HepG2 (cell line): ENCODE data around the gene SDR39U1. TPM values are rescaled to one million over a fixed set of nuclear protein-coding genes. Genes with fewer than 3 reads are reported as not detected.

ENCODE experiments used
- ATAC-seq: fragments of 200-7000 bp; cut with Tn5 transposase; 3 replicates; pipeline ENCODE4 v1.9.1; 2020; ENCODE audit warnings: mild to moderate bottlenecking, moderate library complexity
- BruUV-seq: library from RNA; stranded (reverse); fragments of 400-500 nt; replicated peaks from 2 replicates; lab custom pipeline; 2021; lab: Mats Ljungman, UMichigan
- CTCF ChIA-PET: fragments of 300-600 bp; formaldehyde crosslinking; extraction: SDS; loops from one replicate; lab custom pipeline; 2021; ENCODE audit warnings: low total read pairs, inconsistent platforms, low intra/inter-chr PET ratio; lab: Yijun Ruan, JAX
- POLR2A ChIA-PET: fragments of 350-600 bp; sonication (Branson Sonifier 250); formaldehyde crosslinking; loops from one replicate; lab custom pipeline; 2020; ENCODE audit warnings: antibody characterized with exemption, inconsistent platforms; lab: Yijun Ruan, JAX
- DNase-seq: peaks from one replicate; pipeline ENCODE4 v3.0.0-alpha.2; 2015; ENCODE audit warnings: low spot score
- FAIRE-seq: peaks from 3 replicates; lab custom pipeline; 2011; peaks lifted over from hg19 to GRCh38; lab: Jason Lieb, UNC
- H2AFZ ChIP-seq: one replicate; pipeline ENCODE4 v1.6.1; 2011; ENCODE audit warnings: low read length, inconsistent platforms
- H3K27ac ChIP-seq: fragments of 300-600 bp; 3 replicates; pipeline ENCODE4 v1.8.0; 2011; ENCODE audit warnings: mixed run types, mild to moderate bottlenecking, mixed read lengths, low read length, inconsistent platforms; ENCODE audit not compliant: insufficient read depth; ENCODE audit errors: extremely low read length
- H3K27me3 ChIP-seq, 2 experiments: fragments of 200-600 bp in 1 of 2; 2 replicates in 1 of 2; 3 replicates in 1 of 2; pipeline versions ENCODE4 v1.6.0 to v1.8.0; 2011; ENCODE audit warnings: low read length in 2 of 2, mild to moderate bottlenecking in 2 of 2, moderate library complexity in 2 of 2, inconsistent platforms in 1 of 2; ENCODE audit not compliant: insufficient read depth in 2 of 2, control insufficient read depth in 1 of 2
- H3K36me3 ChIP-seq, 2 experiments: fragments of 200-600 bp in 1 of 2; replicated peaks in 1 of 2; 2 replicates in 1 of 2; 3 replicates in 1 of 2; pipeline versions ENCODE4 v1.5.1 to v1.8.0; 2011; ENCODE audit warnings: low read length in 2 of 2, inconsistent platforms in 1 of 2; ENCODE audit not compliant: insufficient read depth in 2 of 2, control insufficient read depth in 1 of 2
- H3K4me1 ChIP-seq: 2 replicates; pipeline ENCODE4 v1.5.1; 2012; ENCODE audit warnings: low read length, inconsistent platforms; ENCODE audit not compliant: insufficient read depth
- H3K4me2 ChIP-seq: 2 replicates; pipeline ENCODE4 v1.6.0; 2011; ENCODE audit warnings: low read depth, low read length, inconsistent platforms
- H3K4me3 ChIP-seq, 3 experiments: fragments of 200-600 bp in 1 of 3; sonication (generic), shearing (Covaris generic) in 1 of 3; replicated peaks in 1 of 3; 2 replicates each; pipeline ENCODE4 v1.5.1; 2011 to 2016; ENCODE audit warnings: low read length in 3 of 3, inconsistent platforms in 2 of 3, low read depth in 2 of 3, mild to moderate bottlenecking in 2 of 3, control low read depth in 1 of 3, mixed read lengths in 1 of 3; ENCODE audit not compliant: insufficient read depth in 1 of 3
- H3K79me2 ChIP-seq: one replicate; pipeline ENCODE4 v1.6.1; 2011; ENCODE audit warnings: low read length, inconsistent platforms; ENCODE audit not compliant: insufficient read depth
- H3K9ac ChIP-seq: 2 replicates; pipeline ENCODE4 v1.6.0; 2011; ENCODE audit warnings: mild to moderate bottlenecking, low read depth, low read length, inconsistent platforms; ENCODE audit not compliant: insufficient read depth
- H3K9me3 ChIP-seq: 2 replicates; pipeline ENCODE4 v1.5.1; 2012; ENCODE audit warnings: mild to moderate bottlenecking, low read length
- H4K20me1 ChIP-seq: 2 replicates; pipeline ENCODE4 v1.6.0; 2011; ENCODE audit warnings: inconsistent platforms, mild to moderate bottlenecking, low read length, moderate library complexity; ENCODE audit not compliant: insufficient read depth
- ATF2 ChIP-seq: sonication (generic); formaldehyde crosslinking; IDR thresholded peaks from 2 replicates; pipeline ENCODE4 v1.4.0; 2020; ENCODE audit warnings: missing genetic modification reagents
- CERS6 ChIP-seq: sonication (generic); formaldehyde crosslinking; IDR thresholded peaks from 2 replicates; pipeline ENCODE4 v1.5.0; 2020; ENCODE audit warnings: missing genetic modification reagents
- EED ChIP-seq: sonication (generic); formaldehyde crosslinking; IDR thresholded peaks from 2 replicates; pipeline ENCODE4 v1.5.0; 2020; ENCODE audit warnings: mild to moderate bottlenecking, missing genetic modification reagents
- GMEB1 ChIP-seq: sonication (generic); formaldehyde crosslinking; IDR thresholded peaks from 2 replicates; pipeline ENCODE4 v1.5.1; 2020; ENCODE audit warnings: missing genetic modification reagents, mild to moderate bottlenecking, borderline replicate concordance
- IKZF4 ChIP-seq: sonication (generic); formaldehyde crosslinking; IDR thresholded peaks from 2 replicates; pipeline ENCODE4 v1.5.1; 2020; ENCODE audit warnings: borderline replicate concordance, mild to moderate bottlenecking, low read depth, missing genetic modification reagents; ENCODE audit errors: not compliant biosample characterization
- KDM5B ChIP-seq: sonication (generic); formaldehyde crosslinking; IDR thresholded peaks from 2 replicates; pipeline ENCODE4 v1.4.0; 2020; ENCODE audit warnings: missing genetic modification reagents, mild to moderate bottlenecking, borderline replicate concordance
- RXRA ChIP-seq: sonication (generic); formaldehyde crosslinking; IDR thresholded peaks from 2 replicates; pipeline ENCODE4 v1.5.1; 2020; ENCODE audit warnings: missing genetic modification reagents
- SCMH1 ChIP-seq: sonication (generic); formaldehyde crosslinking; IDR thresholded peaks from 2 replicates; pipeline ENCODE4 v1.9.0; 2021; ENCODE audit warnings: missing genetic modification reagents, mild to moderate bottlenecking, borderline replicate concordance
- SMAD9 ChIP-seq: sonication (generic); formaldehyde crosslinking; IDR thresholded peaks from 2 replicates; pipeline ENCODE4 v1.5.1; 2020; ENCODE audit warnings: mild to moderate bottlenecking, missing genetic modification reagents
- ZFAT ChIP-seq: sonication (generic); formaldehyde crosslinking; conservative IDR thresholded peaks from 2 replicates; pipeline ENCODE4 v1.8.1; 2023; ENCODE audit warnings: missing genetic modification reagents, inconsistent platforms
- ZFP36L1 ChIP-seq: sonication (generic); formaldehyde crosslinking; IDR thresholded peaks from 2 replicates; pipeline ENCODE4 v1.8.0; 2022; ENCODE audit warnings: mild to moderate bottlenecking, missing genetic modification reagents, moderate library complexity
- ZNF230 ChIP-seq: sonication (generic); formaldehyde crosslinking; IDR thresholded peaks from 2 replicates; pipeline ENCODE4 v1.4.0; 2020; ENCODE audit warnings: mild to moderate bottlenecking, missing genetic modification reagents
- ZNF503 ChIP-seq: sonication (generic); formaldehyde crosslinking; IDR thresholded peaks from 2 replicates; pipeline ENCODE4 v1.4.0; 2020; ENCODE audit warnings: missing genetic modification reagents
- ZNF784 ChIP-seq: sonication (generic); formaldehyde crosslinking; IDR thresholded peaks from 2 replicates; pipeline ENCODE4 v1.5.1; 2020; ENCODE audit warnings: missing genetic modification reagents, mild to moderate bottlenecking, borderline replicate concordance
- WGBS: methylation state at CpG from one replicate; pipeline ENCODE4 v1.1.6; 2017; ENCODE audit warnings: low lambda C conversion rate; 5-methylcytosine and 5-hydroxymethylcytosine counted together
- in situ Hi-C: cut with HindIII; loops from 2 replicates; pipeline ENCODE4 v1.10.0; 2017; ENCODE audit warnings: low pct_unique_long_range_greater_than_20kb; ENCODE audit not compliant: extremely low pct_ligation_motif_present
- intact Hi-C: fragments of 100-400 bp; cut with micrococcal nuclease; formaldehyde crosslinking; loops from one replicate; pipeline ENCODE4 v1.10.0; 2022; ENCODE audit not compliant: unreplicated experiment
- polyA plus RNA-seq, 8 experiments: library from polyadenylated mRNA; depleted of rRNA in 3 of 8; stranded (reverse) in 7 of 8; unstranded in 1 of 8; fragments of >200 nt; fragmentation: Illumina TruSeq in 4 of 8; extraction: Trizol in 4 of 8; gene quantifications; 2 replicates each; pipeline versions ENCODE4 v1.2.1 to v1.2.3, GENCODE V29; 2011 to 2016; ENCODE audit warnings: low read depth in 4 of 8, missing spikeins in 1 of 8, mixed read lengths in 1 of 8; ENCODE audit not compliant: insufficient read depth in 1 of 8
- total RNA-seq, 5 experiments: library from RNA; depleted of rRNA; stranded (reverse); fragments of >200 nt; fragmentation: Illumina TruSeq; extraction: Trizol; gene quantifications; 2 replicates each; pipeline ENCODE4 v1.2.3, GENCODE V29; 2016; ENCODE audit warnings: low read depth in 1 of 5

SDR39U1 gene
- total and polyA plus RNA-seq, 2 of the 13 experiments (the other 11 are each of a cell fraction or from before 2014, with no cell fraction given), result 34.4 to 129 TPM

- ChIA-PET POLR2A (interaction anchor here (0.6 to 9.1 kb wide), 58 partner anchors 10 to 1665 kb away, joined by 3 to 242 read pairs (median 7); partner anchors contain the start of genes ACIN1, C14orf119, CHMP4A and CIDEB), CTCF (interaction anchor here (1.1 to 11.8 kb wide), 6 partner anchors 10 to 188 kb away, joined by 3 to 295 read pairs (median 6); partner anchors contain the start of genes ADCY4, CIDEB, NFATC4 and TINF2)
- DNase-seq (no peak), FAIRE-seq (no peak), ATAC-seq (peak; percentile 0; the same call in 2 of the 3 replicates)
- intact Hi-C loops, result loop anchor here (1.0 to 10.0 kb wide), 7 partner anchors 19 to 846 kb away; partner anchors contain the start of genes NYNRIN and TINF2
- Histone ChIP-seq H3K79me2 (peaks cover 6% of the 10 kb centered on the region), H3K4me3 (peak overlapping the region; percentile 65 to 82 (median 80)), H3K4me1 (peaks cover 55% of the 10 kb centered on the region), H2AFZ (no peak overlapping the region), H3K36me3 (peaks cover 18 to 22% of the 10 kb centered on the region in 2 experiments), H3K9me3 (no peaks in the 10 kb centered on the region), H3K9ac (peak overlapping the region; percentile 79), H3K27ac (peak overlapping the region; percentile 66), H3K27me3 (no peaks in the 10 kb centered on the region; a peak in 1 of 5 replicates), H3K4me2 (peak overlapping the region; percentile 86), H4K20me1 (peaks cover 16% of the 10 kb centered on the region)
- 21% methylated on average over 18 of the region's 19 CpGs for WGBS
- BruUV-seq, result TSS peak; percentile 48
- in situ Hi-C loops, result loop anchor here (5.0 to 10.0 kb wide), 3 partner anchors 64 to 186 kb away; partner anchors contain the start of genes NFATC4 and TINF2
- TF ChIP-seq EED (CRISPR knock-in tag) (0 out of 2 replicates have a peak, but pooled peaks have one; percentile 56), ZFAT (CRISPR knock-in tag) (no peak), IKZF4 (CRISPR knock-in tag) (peak; percentile 10), CERS6 (CRISPR knock-in tag) (peak; percentile 85; the same call in 1 of the 2 replicates), ZNF230 (CRISPR knock-in tag) (0 out of 2 replicates have a peak, but pooled peaks have one; percentile 52), ZFP36L1 (CRISPR knock-in tag) (no peak), ATF2 (CRISPR knock-in tag) (no peak), SCMH1 (CRISPR knock-in tag) (no peak), SMAD9 (peak; percentile 53), RXRA (CRISPR knock-in tag) (peak; percentile 64; the same call in 1 of the 2 replicates), KDM5B (peak; percentile 44; the same call in 1 of the 2 replicates), ZNF784 (no peak), GMEB1 (CRISPR knock-in tag) (0 out of 2 replicates have a peak, but pooled peaks have one; percentile 15), ZNF503 (CRISPR knock-in tag) (no peak)
These were observed 11.7 kb downstream of the SDR39U1 start for GRCh38 chr14:24430682-24431568.
